Activated CD8-positive, alpha-beta memory T cell treated with anti-CD3 and anti-CD28 coated beads for 4 hours (primary cell): ENCODE data around the gene PRKCE.

ENCODE experiments used
- DNase-seq, 2 donors: peaks; one replicate each; pipeline ENCODE4 v3.0.0-alpha.2; 2020; ENCODE audit warnings: low read depth in 2 of 2

The PRKCE gene

GRCh38 chr2:46164529-46165301, 513.2 kb downstream of the PRKCE start:
- DNase-seq, result no peak

GRCh38 chr2:46165916-46166315, 514.4 kb downstream of the PRKCE start:
- DNase-seq, result no peak

- no peak for DNase-seq
These were observed 515.9 kb downstream of the PRKCE start for GRCh38 chr2:46167406-46167805.

GRCh38 chr2:46167924-46168323, 516.4 kb downstream of the PRKCE start:
- DNase-seq, result no peak

GRCh38 chr2:46169467-46169866, 518.0 kb downstream of the PRKCE start:
- no peak for DNase-seq

- DNase-seq, result no peak
These were observed 518.6 kb downstream of the PRKCE start for GRCh38 chr2:46170026-46170425.

- no peak for DNase-seq
These were observed 519.3 kb downstream of the PRKCE start for GRCh38 chr2:46170611-46171350.

- no peak for DNase-seq
These were observed 520.0 kb downstream of the PRKCE start for GRCh38 chr2:46171411-46171953.

- DNase-seq, result no peak
These were observed 520.6 kb downstream of the PRKCE start for GRCh38 chr2:46171996-46172546.

- no peak for DNase-seq
These were observed 521.6 kb downstream of the PRKCE start for GRCh38 chr2:46173030-46173429.

- DNase-seq, result no peak
These were observed 522.3 kb downstream of the PRKCE start for GRCh38 chr2:46173636-46174250.

- no peak for DNase-seq
These were observed 523.1 kb downstream of the PRKCE start for GRCh38 chr2:46174345-46175170.

GRCh38 chr2:46175419-46175818, 523.9 kb downstream of the PRKCE start:
- DNase-seq, result no peak

GRCh38 chr2:46177461-46178089, 526.1 kb downstream of the PRKCE start:
- DNase-seq, result no peak

- DNase-seq, result no peak
These were observed 527.7 kb downstream of the PRKCE start for GRCh38 chr2:46179037-46179621.

- DNase-seq, result no peak
These were observed 528.7 kb downstream of the PRKCE start for GRCh38 chr2:46180189-46180588.

- DNase-seq, result no peak
These were observed 529.8 kb downstream of the PRKCE start for GRCh38 chr2:46181306-46181705.

- no peak for DNase-seq
These were observed 530.5 kb downstream of the PRKCE start for GRCh38 chr2:46181789-46182530.

- DNase-seq, result no peak
These were observed 532.0 kb downstream of the PRKCE start for GRCh38 chr2:46183426-46183825.
